ENCODE data around the gene OR2G6.
"Not testable (repeated sequence)": the region's sequence is repeated elsewhere in the genome, so short reads cannot be mapped to it uniquely, and the experiment has no call there.

DNA sequence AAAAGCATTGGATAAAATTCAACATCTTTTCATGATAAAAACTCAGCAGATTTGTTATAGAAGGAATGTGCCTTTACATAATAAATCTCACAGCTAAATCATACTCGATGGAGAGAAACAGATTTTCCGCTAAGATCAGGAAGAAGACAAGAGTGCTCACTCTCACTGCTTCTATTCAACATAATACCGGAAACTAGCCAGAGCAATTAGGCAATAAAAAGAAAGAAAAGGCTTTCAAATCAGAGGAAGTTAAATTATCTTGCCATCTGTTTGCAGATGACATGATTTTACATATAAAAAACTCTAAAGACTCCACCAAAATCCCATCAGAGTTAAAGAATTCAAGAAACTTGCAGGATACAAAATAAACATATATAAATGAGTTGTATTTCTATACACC lies 62.9 kb downstream of the OR2G6 start:
- TF ChIP-seq, protein P1, sequence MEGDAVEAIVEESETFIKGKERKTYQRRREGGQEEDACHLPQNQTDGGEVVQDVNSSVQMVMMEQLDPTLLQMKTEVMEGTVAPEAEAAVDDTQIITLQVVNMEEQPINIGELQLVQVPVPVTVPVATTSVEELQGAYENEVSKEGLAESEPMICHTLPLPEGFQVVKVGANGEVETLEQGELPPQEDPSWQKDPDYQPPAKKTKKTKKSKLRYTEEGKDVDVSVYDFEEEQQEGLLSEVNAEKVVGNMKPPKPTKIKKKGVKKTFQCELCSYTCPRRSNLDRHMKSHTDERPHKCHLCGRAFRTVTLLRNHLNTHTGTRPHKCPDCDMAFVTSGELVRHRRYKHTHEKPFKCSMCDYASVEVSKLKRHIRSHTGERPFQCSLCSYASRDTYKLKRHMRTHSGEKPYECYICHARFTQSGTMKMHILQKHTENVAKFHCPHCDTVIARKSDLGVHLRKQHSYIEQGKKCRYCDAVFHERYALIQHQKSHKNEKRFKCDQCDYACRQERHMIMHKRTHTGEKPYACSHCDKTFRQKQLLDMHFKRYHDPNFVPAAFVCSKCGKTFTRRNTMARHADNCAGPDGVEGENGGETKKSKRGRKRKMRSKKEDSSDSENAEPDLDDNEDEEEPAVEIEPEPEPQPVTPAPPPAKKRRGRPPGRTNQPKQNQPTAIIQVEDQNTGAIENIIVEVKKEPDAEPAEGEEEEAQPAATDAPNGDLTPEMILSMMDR (IDR thresholded peaks at IDR 0.05) = not testable (repeated sequence)
- TF ChIP-seq POLR2A (IDR thresholded peaks at IDR 0.05) = not testable (repeated sequence)

All from lower leg skin (tissue), 3 donors.